ENCODE measurements around the gene CYP3A5. TPM values are rescaled to one million over a fixed set of nuclear protein-coding genes. Genes with fewer than 3 reads are reported as not detected.
"Not testable (repeated sequence)": the region's sequence is repeated elsewhere in the genome, so short reads cannot be mapped to it uniquely, and the experiment has no call there.

The CYP3A5 gene
- total RNA-seq, 2 donors from 2014 or later: 0.16 to 0.44 TPM

DNA sequence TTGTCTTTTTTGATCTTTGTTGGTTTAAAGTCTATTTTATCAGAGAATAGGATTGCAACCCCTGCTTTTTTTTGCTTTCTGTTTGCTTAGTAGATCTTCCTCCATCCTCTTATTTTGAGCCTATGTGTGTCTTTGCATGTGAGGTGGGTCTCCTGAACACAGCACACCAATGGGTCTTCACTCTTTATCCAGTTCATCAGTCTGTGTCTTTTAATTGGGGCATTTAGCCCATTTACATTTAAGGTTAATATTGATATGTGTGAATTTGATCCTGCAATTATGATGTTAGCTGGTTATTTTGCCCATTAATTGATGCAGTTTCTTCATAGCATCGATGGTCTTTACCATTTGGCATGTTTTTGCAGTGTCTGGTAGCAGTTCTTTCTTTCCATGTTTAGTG lies 11.9 kb upstream of the CYP3A5 start:
- ATAC-seq; DNase-seq; intact Hi-C loops (cut with DNase I): not testable (repeated sequence)

DNA sequence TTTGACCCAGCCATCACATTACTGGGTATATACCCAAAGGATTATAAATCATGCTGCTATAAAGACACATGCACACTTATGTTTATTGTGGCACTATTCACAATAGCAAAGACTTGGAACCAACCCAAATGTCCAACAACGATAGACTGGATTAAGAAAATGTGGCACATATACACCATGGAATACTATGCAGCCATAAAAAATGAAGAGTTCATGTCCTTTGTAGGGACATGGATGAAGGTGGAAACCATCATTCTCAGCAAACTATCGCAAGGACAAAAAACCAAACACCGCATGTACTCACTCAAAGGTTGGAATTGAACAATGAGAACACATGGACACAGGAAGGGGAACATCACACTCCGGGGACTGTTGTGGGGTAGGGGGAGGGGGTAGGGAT lies 11.1 kb upstream of the CYP3A5 start:
- intact Hi-C loops (cut with DNase I); DNase-seq; ATAC-seq: not testable (repeated sequence)

DNA sequence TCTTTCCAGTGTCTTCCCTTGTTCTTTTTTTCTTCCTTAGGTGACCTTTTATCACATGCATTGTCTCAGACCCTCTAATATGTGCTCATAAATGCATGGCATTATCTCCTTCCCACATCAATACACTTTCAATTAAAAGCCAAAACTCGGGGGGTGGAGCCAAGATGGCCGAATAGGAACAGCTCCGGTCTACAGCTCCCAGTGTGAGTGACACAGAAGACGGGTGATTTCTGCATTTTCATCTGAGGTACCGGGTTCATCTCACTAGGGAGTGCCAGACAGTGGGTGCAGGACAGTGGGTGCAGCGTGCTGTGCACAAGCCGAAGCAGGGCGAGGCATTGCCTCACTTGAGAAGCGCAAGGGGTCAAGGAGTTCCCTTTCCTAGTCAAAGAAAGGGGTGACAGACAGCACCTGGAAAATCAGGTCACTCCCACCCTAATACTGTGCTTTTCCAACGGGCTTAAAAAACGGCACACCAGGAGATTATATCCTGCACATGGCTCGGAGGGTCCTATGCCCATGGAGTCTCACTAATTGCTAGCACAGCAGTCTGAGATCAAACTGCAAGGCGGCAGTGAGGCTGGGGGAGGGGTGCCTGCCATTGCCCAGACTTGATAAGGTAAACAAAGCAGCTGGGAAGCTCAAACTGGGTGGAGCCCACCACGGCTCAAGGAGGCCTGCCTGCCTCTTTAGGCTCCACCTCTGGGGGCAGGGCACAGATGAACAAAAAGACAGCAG lies 6.2 kb upstream of the CYP3A5 start:
- DNase-seq; ATAC-seq; intact Hi-C loops (cut with DNase I): not testable (repeated sequence)

DNA sequence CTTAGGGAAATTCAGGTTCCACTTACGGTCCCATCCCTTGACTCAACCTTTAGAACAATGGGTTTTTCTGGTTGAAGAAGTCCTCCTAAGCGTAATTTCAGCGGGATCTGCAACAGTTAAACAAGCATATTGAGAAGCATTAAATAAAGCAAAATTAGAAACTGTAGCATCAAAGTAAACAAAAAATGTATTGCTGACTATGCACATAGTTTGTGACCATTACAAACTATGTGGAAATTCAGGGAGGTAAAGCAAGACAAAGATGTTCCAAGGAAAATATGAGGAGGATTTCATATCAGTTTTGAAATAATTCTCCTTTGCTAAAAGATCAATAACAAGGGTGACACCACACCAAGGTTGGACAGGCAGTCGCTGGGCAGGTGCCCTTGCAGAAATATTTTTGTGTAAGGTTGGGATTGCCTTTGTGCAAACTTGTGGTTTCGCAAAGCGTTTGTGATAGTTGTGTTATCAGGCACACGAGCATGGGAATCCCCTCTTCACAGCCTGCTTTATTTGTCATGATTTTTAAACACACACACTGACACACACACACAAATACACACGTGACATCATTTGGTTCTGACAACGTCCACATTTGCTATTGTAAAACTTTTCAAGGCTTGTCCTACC lies 5.4 kb upstream of the CYP3A5 start:
- ATAC-seq (no peak), DNase-seq (no peak)
- intact Hi-C loops (cut with DNase I): no loop called here

DNA sequence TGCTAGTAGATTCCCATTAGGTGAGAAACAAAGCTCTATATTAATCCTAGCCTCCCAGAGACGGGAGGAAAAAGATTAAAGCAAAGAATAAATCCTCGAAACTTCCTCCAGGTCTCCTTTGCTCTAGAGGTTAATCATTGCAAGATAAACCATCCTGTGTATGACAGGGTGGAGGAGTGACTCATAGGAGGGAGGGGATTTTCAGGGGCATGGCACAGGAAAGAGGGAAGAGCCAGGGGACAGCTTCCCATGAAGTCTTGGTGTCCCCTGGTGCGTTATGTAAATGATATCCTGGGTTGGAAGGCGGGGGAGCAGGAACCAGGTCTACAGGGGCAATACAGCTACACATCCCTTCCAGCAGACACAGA lies 780 bp downstream of the CYP3A5 start:
- peak in 1 of 2 donors; percentile 65 for ATAC-seq
- DNase-seq: no peak

DNA sequence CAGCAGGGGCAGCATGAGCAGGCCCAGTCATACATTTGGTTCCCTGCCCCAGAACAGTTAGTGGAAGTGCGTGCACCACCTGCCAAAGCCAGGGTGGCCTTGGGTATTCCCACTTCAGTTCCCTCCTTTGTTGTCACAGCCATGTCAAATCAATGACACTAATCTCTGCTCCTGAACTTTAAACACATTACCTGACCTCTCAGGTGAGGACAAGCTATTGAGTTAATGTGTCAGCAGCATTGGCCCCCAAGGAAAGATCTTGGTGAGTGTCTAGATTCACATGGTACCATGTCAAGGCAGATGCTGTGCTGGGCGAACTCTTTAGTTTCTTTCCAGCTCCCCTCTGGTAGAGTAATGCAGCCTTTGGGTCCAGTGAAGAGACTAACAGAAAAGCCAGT lies 2.1 kb downstream of the CYP3A5 start:
- DNase-seq (no peak), ATAC-seq (no peak)
- intact Hi-C loops (cut with DNase I): no loop called here

More for the DNA sequence above, 780 bp downstream of the CYP3A5 start:
- intact Hi-C loops (cut with DNase I): no loop called here

DNA sequence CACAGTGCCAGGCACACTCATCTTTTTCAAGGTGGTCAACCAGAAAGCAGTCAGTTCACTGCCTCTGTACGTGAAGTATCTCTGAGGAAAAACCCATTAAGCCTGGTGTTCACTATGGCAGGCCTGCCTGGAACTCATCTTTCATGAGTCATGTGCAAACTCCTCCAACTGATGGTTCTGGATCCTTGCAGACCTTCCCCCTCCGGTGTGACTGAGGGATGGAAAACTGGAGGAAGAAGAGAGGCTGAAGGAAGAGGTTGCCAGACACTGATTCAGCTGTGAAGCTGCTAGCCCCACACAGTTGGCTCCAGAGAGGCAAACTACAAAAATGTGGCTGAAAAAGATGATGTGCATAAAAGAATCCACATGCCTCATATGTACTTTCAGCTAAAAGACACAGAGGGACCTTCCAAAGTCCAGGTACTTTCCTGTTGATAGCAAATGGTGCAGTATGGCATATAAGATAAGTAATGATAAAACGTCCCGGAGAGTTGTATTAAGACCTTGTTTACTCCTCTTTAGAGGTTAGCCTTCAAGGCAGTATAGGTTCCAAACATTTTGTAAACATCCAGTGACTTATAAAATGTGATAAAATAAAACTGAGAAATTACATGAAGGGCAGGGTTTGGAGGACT lies 2.7 kb downstream of the CYP3A5 start:
- no peak for DNase-seq
- intact Hi-C loops (cut with DNase I): no loop called here
- ATAC-seq: no peak

DNA sequence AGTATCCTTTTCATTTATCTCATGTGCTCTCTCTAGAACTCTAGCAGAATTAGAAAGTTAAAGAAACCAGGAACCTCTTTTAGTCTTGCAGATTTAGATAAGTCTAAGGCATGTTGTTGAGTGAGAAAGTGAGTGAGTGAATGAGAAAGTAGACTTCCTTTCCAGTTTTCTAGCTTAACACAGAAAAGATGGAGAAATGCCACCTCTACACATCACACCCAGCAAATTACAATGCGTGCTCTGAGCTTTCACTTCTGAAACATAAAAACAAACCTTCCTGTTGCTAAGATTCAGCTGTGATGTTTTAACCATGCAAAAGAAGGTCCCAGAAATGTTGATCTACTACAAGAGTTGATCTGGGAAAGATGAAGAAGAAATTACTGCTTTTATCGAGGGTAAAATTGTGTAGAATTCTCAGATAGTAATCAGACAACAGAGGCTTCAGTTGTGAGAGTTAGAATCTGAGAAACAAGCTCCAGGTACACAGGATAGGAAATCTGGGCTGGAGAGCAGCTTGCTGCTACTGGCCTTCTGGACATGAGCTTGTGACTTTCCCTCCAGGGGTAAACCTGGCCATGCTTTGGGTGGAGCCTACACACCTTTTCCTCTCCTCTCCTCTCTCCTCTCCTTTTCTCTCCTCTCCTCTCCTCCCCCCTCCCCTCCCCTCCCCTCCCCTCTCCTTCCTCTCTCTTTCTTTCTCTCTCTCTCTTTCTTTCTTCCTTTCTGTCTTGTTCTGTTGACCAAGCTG lies 4.6 kb downstream of the CYP3A5 start:
- DNase-seq (no peak), ATAC-seq (no peak)
- intact Hi-C loops (cut with DNase I): no loop called here

DNA sequence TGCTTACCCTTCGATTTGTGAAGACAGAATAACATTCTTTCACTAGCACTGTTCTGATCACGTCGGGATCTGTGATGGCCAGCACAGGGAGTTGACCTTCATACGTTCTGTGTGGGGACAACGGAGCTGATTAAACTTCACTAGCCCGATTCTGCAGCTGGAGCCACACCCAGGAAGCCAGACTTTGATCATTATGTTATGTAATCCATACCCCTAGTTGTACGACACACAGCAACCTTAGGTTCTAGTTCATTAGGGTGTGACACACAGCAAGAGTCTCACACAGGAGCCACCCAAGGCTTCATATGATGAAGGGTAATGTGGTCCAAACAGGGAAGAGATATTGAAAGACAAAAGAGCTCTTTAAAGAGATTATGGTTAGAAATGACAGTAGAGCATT lies 7.2 kb downstream of the CYP3A5 start:
- DNase-seq (no peak), ATAC-seq (no peak)
- intact Hi-C loops (cut with DNase I): no loop called here

DNA sequence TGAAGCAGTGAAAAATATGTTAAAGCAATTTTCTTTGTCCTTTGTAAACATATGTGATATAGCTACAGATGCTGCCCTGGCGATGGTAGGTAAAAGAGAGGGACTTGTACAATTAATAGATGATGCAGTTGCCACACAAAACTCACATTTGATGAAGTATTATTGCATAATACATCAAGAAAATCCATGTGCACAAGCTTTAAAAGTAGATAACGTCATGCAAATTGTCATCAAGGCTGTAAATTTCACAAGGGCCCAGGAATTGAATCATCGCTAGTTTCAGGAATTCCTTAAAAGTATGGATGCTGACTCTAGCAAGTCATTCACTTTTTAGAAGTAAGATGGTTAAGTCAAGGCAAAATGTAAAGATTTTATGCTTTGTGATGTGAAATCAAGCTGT lies 10.0 kb downstream of the CYP3A5 start:
- ATAC-seq: no peak
- no peak for DNase-seq
- intact Hi-C loops (cut with DNase I): no loop called here

DNA sequence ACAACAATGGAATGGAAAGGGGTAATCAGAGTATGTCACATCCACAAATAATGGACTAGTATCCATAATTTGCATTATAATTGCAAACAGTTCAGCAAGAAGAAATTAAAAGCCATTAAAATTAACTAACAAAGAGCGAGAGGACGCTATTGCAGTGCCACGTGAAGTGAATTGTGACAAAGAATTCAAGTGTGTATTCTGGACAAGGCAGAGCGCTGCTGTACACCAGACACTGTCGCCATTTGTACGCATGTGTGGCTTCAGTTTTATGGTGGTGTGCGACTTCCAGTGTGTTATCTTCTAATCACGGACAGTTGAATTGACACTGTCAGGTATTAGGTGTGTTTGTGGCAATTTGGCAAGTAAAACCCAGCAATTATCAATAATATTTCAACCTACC lies 11.3 kb downstream of the CYP3A5 start:
- ATAC-seq (no peak), DNase-seq (no peak)
- intact Hi-C loops (cut with DNase I): no loop called here

DNA sequence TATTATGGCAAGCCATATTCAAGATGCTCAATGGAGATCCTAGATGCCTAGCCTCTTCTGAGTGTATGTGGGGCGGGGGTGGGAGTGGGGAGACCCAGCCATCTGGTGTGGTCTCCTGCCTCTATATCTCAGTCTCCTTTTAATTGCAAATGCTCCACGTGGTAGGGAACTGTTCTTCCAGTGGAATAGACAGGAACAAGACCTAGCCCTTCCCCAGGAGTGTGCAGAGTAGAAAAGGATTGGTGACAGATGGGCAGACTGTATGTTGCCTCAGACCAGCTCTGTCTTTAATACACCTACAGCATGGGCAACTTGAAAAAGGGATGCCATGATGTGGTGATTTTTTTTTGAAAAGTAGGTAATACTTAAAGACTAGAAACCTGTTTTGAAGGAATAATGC lies 12.6 kb downstream of the CYP3A5 start:
- no peak for ATAC-seq
- DNase-seq: no peak
- intact Hi-C loops (cut with DNase I): no loop called here

DNA sequence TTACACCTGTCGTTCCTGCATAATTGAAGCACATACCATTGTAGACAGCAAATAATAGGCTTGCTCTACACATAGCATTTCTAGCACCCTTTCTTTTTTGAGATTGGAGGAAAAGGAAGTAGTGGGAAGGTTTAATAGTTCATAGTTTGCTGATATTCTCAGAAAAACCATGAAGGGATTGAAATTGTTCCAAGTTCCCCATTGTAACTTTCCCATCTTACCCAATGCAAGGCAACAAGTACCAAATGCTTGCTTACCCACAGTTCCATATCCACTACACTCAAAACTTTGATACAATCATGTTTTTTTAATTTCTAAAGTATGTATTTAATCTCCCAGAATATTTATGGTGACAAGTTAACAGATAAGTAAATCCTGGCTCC lies 13.8 kb downstream of the CYP3A5 start:
- DNase-seq: no peak
- intact Hi-C loops (cut with DNase I): no loop called here
- no peak for ATAC-seq

DNA sequence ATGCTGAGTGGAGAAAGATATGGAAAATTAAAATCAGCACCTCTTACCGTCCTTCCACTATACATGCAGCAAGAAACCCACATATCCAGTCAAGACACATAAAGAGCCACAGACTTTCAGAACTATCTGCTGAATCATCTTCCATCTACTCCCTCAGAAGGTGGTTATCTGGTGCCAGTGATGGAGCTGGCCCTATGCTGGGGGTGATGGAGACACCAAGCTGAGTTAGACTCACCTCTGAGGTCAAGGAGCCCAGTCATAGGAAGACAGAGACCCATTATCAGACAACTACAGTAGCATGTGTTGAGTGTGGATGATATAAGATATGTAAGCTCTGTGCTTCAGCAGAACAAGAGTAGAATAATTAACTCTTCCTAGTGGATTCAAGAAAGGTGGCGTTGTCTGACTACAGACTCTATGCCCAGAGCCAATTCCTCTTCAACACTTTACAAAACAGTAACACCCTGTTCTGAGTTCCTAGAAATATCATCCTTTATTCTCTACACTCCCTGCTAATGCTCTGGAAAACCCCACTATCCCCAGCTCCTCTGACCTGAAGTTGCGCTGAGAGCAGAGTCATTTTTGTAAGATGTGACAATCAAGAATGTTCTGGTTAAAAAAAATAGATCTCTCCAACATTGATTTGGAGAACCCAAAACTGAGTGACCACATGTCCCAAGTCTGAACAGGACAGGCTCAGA lies 14.3 kb downstream of the CYP3A5 start:
- DNase-seq (no peak), ATAC-seq (no peak)
- intact Hi-C loops (cut with DNase I): no loop called here

DNA sequence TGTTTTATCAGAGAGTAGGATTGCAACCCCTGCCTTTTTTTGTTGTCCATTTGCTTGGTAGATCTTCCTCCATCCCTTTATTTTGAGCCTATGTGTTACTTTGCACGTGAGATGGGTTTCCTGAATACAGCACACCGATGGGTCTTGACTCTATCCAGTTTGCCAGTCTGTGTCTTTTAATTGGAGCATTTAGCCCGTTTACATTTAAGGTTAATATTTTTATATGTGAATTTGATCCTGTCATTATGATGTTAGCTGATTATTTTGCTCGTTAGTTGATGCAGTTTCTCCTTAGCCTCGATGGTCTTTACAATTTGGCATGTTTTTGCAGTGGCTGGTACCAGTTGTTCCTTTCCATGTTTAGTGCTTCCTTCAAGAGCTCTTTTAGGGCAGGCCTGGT lies 21.9 kb downstream of the CYP3A5 start:
- DNase-seq; ATAC-seq; intact Hi-C loops (cut with DNase I): not testable (repeated sequence)

DNA sequence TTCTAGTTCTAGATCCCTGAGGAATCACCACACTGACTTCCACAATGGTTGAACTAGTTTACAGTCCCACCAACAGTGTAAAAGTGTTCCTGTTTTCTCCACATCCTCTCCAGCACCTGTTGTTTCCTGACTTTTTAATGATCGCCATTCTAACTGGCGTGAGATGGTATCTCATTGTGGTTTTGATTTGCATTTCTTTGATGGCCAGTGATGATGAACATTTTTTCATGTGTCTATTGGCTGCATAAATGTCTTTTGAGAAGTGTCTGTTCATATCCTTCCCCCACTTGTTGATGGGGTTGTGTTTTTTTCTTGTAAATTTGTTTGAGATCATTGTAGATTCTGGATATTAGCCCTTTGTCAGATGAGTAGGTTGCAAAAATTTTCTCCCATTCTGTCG lies 25.2 kb downstream of the CYP3A5 start:
- intact Hi-C loops (cut with DNase I); ATAC-seq: not testable (repeated sequence)

DNA sequence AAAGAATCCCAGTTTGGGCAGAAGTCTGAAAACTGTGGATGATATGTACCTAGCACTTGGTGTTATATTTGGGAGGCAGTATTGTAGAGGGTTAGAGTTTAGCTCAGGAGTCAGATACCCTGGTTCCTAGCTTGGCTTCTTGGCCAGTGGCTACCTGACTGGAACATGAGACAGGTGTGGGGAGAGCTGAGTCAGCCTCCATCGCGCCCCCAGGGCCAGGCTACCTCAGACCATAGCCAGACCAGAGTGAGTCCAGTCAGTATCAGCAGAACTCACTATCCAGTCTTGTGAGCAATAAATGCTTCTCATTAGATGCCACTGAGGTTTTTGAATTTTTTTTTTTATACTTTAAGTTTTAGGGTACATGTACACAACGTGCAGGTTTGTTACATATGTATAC lies 26.0 kb downstream of the CYP3A5 start:
- DNase-seq: no peak
- ATAC-seq: no peak
- intact Hi-C loops (cut with DNase I): no loop called here

More for the DNA sequence above, 25.2 kb downstream of the CYP3A5 start:
- DNase-seq: not testable (repeated sequence)

DNA sequence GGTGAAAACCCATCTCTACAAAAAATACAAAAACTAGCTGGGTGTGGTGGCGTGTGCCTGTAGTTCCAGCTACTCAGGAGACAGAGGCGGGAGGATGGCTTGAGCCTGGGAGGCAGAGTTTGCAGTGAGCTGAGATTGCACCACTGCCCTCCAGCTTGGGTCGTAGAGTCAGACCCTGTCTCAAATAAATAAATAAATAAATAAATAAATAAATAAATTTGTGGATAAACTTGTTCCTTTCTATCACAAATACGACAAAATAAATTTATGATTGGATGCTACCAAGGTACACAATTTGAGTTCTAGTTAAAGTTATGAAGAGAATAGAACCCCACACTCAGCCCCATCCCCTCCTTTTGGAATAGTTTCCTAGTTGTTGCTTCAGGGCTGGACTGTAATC lies 26.5 kb downstream of the CYP3A5 start:
- intact Hi-C loops (cut with DNase I); DNase-seq; ATAC-seq: not testable (repeated sequence)

DNA sequence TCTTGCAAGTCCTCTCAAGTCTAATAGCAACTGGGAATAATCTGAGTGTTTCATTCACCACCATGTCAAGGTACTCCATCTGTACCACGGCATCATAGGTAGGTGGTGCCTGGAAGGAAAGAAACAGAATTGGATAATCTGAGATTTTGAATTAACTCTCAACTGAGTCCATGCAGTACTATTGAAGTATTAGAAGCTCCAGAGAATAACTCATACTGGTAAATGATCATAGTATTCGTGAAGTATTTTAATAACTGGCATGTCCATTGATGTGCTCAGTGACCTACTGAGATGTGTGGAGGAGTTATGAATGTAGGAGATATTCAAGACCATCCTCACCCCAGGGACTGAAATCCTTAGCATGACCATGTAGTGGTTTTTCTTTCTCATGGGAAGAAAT lies 27.1 kb downstream of the CYP3A5 start:
- DNase-seq: no peak
- intact Hi-C loops (cut with DNase I): no loop called here

More for the DNA sequence above, 27.1 kb downstream of the CYP3A5 start:
- ATAC-seq: no peak
